GM23248 (cell line): Measurements from ENCODE around the gene LSMEM2.

ENCODE experiments used
- EZH2 ChIP-seq: fragments of 200-600 bp; sonication (generic); IDR thresholded peaks from 2 replicates; pipeline ENCODE4 v1.6.1; 2018; ENCODE audit warnings: antibody characterized with exemption, mild to moderate bottlenecking; ENCODE audit not compliant: insufficient read depth, poor library complexity, severe bottlenecking
- EZH2phosphoT487 ChIP-seq: fragments of 200-600 bp; sonication (generic); IDR thresholded peaks from 2 replicates; pipeline ENCODE4 v1.6.1; 2018; ENCODE audit warnings: antibody characterized with exemption, moderate library complexity, mild to moderate bottlenecking, low read depth; ENCODE audit not compliant: insufficient read depth

DNA sequence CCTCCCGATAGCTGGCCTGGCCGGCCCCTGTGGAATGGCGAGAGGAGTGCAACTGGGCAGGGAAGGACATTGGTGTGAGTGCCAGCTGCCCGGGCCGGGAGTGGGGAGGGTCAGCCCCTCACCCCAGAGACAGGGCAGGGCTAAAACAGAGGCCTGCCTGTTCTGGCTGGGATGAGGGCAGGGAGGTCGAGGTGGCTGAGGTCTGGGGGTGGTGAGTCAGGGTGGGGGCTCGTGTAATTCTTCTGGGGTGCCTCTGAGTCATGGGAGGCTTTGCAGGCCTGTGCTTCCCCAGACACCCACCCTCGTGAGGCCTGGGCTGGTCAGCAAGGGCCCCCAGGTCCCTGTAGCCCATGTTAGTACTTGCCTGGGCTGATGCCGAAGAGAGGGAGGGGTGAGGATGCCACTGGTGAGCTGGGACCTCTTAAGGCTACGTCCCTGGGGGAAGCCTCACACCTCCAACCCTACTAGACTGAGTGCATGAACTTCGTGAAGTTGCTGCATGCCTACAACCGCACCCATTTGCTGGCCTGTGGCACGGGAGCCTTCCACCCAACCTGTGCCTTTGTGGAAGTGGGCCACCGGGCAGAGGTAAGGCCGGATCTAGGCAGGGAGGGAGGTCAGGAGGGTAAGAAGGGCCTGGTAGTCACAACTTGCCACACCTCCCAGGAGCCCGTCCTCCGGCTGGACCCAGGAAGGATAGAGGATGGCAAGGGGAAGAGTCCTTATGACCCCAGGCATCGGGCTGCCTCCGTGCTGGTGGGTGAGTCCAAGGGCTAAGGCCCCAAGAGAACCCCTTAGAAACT lies 8.3 kb upstream of the LSMEM2 start:
- TF ChIP-seq EZH2phosphoT487, result no peak
- no peak for TF ChIP-seq EZH2
